Measurements from ENCODE around the gene GPAT3. TPM values are rescaled to one million over a fixed set of nuclear protein-coding genes. Genes with fewer than 3 reads are reported as not detected.
"Not testable (repeated sequence)": the region's sequence is repeated elsewhere in the genome, so short reads cannot be mapped to it uniquely, and the experiment has no call there.

Gene GPAT3
- total RNA-seq, 1 donor from 2014 or later = 1.5 TPM

DNA sequence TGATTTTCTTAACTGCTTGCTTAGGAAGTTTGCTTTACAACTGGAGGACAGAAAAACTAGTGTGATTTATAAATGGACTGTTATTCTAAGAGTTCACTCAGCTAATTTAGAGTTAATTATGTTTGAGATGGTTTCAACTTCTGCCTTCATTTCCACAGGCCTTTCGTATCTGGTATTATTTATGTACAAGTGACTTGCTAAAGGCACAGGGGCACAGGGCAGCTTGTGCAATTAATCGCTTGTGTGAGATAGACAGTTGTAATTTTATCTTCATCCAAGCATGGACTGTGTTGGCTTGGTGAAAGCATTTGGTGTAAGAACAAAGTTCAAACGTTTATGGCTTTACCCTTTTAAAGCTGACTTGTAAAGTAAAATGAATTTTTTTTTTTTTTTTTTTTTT, 38.3 kb downstream of the GPAT3 start:
- H3K4me1 ChIP-seq = no peaks in the 10 kb centered on the region
- H3K4me3 ChIP-seq = no peak overlapping the region
- TF ChIP-seq, protein P1, sequence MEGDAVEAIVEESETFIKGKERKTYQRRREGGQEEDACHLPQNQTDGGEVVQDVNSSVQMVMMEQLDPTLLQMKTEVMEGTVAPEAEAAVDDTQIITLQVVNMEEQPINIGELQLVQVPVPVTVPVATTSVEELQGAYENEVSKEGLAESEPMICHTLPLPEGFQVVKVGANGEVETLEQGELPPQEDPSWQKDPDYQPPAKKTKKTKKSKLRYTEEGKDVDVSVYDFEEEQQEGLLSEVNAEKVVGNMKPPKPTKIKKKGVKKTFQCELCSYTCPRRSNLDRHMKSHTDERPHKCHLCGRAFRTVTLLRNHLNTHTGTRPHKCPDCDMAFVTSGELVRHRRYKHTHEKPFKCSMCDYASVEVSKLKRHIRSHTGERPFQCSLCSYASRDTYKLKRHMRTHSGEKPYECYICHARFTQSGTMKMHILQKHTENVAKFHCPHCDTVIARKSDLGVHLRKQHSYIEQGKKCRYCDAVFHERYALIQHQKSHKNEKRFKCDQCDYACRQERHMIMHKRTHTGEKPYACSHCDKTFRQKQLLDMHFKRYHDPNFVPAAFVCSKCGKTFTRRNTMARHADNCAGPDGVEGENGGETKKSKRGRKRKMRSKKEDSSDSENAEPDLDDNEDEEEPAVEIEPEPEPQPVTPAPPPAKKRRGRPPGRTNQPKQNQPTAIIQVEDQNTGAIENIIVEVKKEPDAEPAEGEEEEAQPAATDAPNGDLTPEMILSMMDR (IDR thresholded peaks at IDR 0.05) = no peak
- no peaks in the 10 kb centered on the region for H3K36me3 ChIP-seq
- no peak for DNase-seq (ENCODE audit: low spot score in 2 of 2)
- intact Hi-C loops (cut with DNase I) = no loop called here
- H3K27ac ChIP-seq = no peak overlapping the region
- no peaks in the 10 kb centered on the region for H3K9me3 ChIP-seq
- no peaks in the 10 kb centered on the region for H3K27me3 ChIP-seq

DNA sequence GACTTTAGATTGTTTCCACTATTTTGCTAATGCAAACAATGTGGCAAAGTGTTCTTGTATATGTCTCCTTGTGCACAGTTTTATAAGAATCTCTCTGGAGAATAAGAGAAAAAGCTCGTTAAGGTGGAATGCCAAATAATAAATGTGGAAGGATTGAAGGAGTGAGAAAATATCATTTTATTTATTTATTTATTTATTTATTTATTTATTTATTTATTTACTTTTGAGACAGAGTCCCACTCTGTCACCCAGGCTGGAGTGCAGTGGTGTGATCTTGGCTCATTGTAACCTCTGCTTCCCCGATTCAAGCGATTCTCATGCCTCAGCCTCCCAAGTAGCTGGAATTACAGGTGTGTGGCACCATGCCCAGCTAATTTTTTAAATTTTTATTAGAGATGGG, 40.3 kb downstream of the GPAT3 start:
- H3K9me3 ChIP-seq; intact Hi-C loops (cut with DNase I); H3K4me3 ChIP-seq; H3K36me3 ChIP-seq; H3K27ac ChIP-seq; H3K4me1 ChIP-seq; DNase-seq (ENCODE audit: low spot score in 2 of 2); H3K27me3 ChIP-seq: not testable (repeated sequence)

DNA sequence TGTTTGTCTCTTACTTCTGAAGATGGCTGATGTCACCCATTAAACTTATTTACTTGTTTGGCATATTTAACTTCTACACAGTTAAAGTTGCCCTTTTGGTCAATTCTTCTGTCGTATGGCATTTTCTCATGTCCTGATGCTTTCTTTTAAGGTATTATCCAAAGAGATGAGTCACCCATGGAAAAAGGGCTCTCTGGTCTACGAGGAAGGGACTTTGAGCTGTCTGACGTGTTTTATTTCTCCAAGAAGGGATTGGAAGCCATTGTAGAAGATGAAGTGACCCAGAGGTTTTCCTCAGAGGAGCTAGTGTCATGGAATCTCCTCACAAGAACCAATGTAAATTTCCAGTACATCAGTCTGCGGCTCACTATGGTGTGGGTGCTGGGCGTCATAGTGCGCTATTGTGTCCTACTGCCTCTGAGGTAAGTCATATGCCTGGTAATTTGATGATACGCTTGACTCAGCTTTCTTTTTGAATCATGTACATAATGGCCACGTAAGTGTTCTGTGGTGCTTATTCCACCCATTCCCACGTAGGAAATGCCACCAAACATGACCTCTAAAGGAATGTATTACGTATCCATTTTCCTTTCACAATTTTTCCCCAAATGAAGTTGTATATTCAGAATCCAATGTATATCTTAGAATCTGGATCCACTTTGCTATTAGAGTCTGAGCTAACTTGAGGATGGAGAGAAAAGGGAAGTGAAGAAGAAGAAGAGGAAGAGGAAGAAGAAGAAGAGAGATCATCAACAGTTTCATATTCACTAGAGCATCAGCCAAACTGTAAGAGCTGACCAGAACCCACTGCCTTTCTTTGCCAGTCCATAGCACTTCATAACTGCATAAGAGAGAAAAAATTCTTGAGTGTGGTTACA, 45.7 kb downstream of the GPAT3 start:
- Histone ChIP-seq H3K4me3 (no peak overlapping the region), H3K27ac (no peak overlapping the region), H3K9me3 (no peaks in the 10 kb centered on the region), H3K4me1 (no peaks in the 10 kb centered on the region), H3K27me3 (no peaks in the 10 kb centered on the region), H3K36me3 (no peaks in the 10 kb centered on the region)
- TF ChIP-seq, protein P1 (IDR thresholded peaks at IDR 0.05) = no peak
- DNase-seq (ENCODE audit: low spot score in 2 of 2) = no peak
- intact Hi-C loops (cut with DNase I) = no loop called here

DNA sequence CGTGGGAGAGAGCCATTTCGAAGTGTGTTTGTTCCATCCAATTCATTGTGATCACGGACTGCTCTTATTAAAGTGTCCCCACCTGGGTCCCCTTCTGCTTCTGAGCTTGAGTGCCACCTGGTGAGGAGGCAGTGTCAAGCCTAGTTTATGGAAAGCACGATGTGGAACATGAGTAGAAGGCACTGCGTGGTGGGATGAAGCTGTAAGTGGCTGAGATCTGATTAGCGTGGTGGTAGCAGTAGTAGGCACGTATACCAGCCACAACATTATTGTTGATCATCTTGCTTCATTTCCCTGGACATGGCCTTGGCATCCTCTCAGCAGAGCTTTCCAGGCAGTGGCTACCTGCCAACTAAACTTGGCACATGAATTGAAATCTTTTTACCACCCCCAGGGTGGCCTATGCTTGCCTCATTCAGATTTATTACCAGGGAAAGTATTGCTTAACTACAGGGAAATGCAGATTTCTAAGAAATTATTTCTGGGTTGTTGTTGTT, 46.4 kb downstream of the GPAT3 start:
- TF ChIP-seq, protein P1 (IDR thresholded peaks at IDR 0.05) = no peak
- no peaks in the 10 kb centered on the region for H3K27me3 ChIP-seq
- intact Hi-C loops (cut with DNase I) = no loop called here
- H3K4me3 ChIP-seq = no peak overlapping the region
- no peaks in the 10 kb centered on the region for H3K4me1 ChIP-seq
- no peaks in the 10 kb centered on the region for H3K36me3 ChIP-seq
- H3K9me3 ChIP-seq = no peaks in the 10 kb centered on the region
- no peak overlapping the region for H3K27ac ChIP-seq
- DNase-seq (ENCODE audit: low spot score in 2 of 2) = no peak

DNA sequence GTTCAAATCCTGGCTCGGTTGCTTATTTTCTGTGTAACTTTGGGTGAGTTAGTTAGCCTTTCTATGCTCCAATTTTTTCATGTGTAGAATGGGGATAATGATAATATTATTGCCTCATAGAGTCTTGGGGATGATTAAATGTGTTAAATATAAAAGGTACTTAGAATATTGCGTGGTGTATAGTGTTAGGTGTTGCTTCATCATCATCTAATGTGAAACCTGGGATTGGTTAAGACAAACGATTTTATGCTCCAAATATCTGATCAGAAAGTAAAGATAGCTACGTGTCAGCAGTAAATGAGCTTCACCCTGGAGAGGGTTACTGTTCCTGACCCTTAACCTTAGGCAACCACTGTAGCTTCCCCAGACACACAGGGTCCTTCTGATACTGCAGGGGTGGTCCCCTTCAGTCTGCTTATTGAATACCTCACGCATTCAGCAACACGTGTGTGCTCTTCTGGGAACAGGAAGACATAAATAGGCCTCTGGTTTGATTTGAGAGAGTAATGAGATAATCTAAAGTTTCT, 50.1 kb downstream of the GPAT3 start:
- TF ChIP-seq, protein P1 (IDR thresholded peaks at IDR 0.05) = no peak
- Histone ChIP-seq H3K27me3 (no peaks in the 10 kb centered on the region), H3K36me3 (no peaks in the 10 kb centered on the region), H3K27ac (no peak overlapping the region), H3K4me3 (no peak overlapping the region), H3K9me3 (no peaks in the 10 kb centered on the region), H3K4me1 (no peaks in the 10 kb centered on the region)
- intact Hi-C loops (cut with DNase I) = no loop called here
- DNase-seq (ENCODE audit: low spot score in 2 of 2) = no peak

DNA sequence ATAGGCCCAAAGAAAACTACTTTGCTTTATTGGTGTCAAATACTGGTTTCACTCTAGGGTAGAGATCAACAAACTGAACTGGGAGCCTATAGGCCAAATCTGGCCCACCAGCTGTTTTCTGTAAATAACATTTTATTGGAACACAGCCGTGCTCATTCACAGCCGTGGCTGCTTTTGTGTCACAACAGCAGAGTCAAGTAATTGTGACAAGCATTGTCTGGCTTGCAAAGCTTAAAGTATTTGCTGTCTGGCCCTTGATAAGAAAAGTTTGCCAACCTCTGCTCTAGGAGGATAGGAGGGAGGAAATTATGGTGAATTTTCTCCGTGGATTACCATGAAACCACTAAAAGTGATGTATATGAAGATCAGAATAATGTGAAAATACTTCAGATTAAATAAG, 53.4 kb downstream of the GPAT3 start:
- intact Hi-C loops (cut with DNase I) = no loop called here
- Histone ChIP-seq H3K9me3 (no peaks in the 10 kb centered on the region), H3K4me1 (no peaks in the 10 kb centered on the region), H3K4me3 (no peak overlapping the region), H3K27ac (no peak overlapping the region), H3K36me3 (no peaks in the 10 kb centered on the region), H3K27me3 (no peaks in the 10 kb centered on the region)
- no peak for DNase-seq (ENCODE audit: low spot score in 2 of 2)
- TF ChIP-seq, protein P1 (IDR thresholded peaks at IDR 0.05) = no peak

Data from ascending aorta (tissue), 2 donors.